GM18507 (cell line): Measurements from ENCODE around the gene AFF4.

ENCODE experiments used
- DNase-seq: peaks from one replicate; pipeline ENCODE4 v3.0.0; 2011; ENCODE audit warnings: low read depth; ENCODE audit not compliant: insufficient read length; ENCODE audit errors: extremely low spot score
- FAIRE-seq: peaks from 2 replicates; lab custom pipeline; 2011; peaks lifted over from hg19 to GRCh38; lab: Jason Lieb, UNC

AFF4 gene

GRCh38 chr5:132901036-132901435 lies 62.4 kb downstream of the AFF4 start:
- FAIRE-seq (no peak), DNase-seq (no peak)

GRCh38 chr5:132898094-132898493 lies 65.3 kb downstream of the AFF4 start:
- no peak for DNase-seq
- FAIRE-seq: no peak

- DNase-seq: no peak
- FAIRE-seq: no peak
Measured at GRCh38 chr5:132896685-132897084, 66.7 kb downstream of the AFF4 start.

GRCh38 chr5:132895719-132896305 lies 67.6 kb downstream of the AFF4 start:
- FAIRE-seq: no peak
- DNase-seq: no peak

GRCh38 chr5:132890817-132891216 lies 72.6 kb downstream of the AFF4 start:
- DNase-seq: no peak
- FAIRE-seq: no peak

- FAIRE-seq: no peak
- no peak for DNase-seq
Measured at GRCh38 chr5:132889501-132889900, 73.9 kb downstream of the AFF4 start.

GRCh38 chr5:132887283-132887682 lies 76.2 kb downstream of the AFF4 start:
- DNase-seq (no peak), FAIRE-seq (no peak)

- FAIRE-seq (no peak), DNase-seq (no peak)
Measured at GRCh38 chr5:132886064-132886823, 77.2 kb downstream of the AFF4 start.

- DNase-seq: no peak
- FAIRE-seq: no peak
Measured at GRCh38 chr5:132884548-132884947, 78.9 kb downstream of the AFF4 start.

- DNase-seq (peak; percentile 9), FAIRE-seq (peak; percentile 60)
Measured at GRCh38 chr5:132883261-132883834, 80.1 kb downstream of the AFF4 start.

GRCh38 chr5:132877938-132878337 lies 85.5 kb downstream of the AFF4 start:
- FAIRE-seq (no peak), DNase-seq (no peak)

GRCh38 chr5:132877466-132877865 lies 86.0 kb downstream of the AFF4 start:
- FAIRE-seq (no peak), DNase-seq (no peak)

GRCh38 chr5:132876020-132876759 lies 87.2 kb downstream of the AFF4 start:
- DNase-seq (no peak), FAIRE-seq (no peak)

- DNase-seq (no peak), FAIRE-seq (no peak)
Measured at GRCh38 chr5:132873930-132874271, 89.5 kb downstream of the AFF4 start.

GRCh38 chr5:132873119-132873929 lies 90.1 kb downstream of the AFF4 start, which contains the start of gene LEAP2:
Gene LEAP2, plus strand, starts transcription at chr5:132873668. Its CDS starts 27 bp downstream, at chr5:132873695.
- DNase-seq: no peak
- no peak for FAIRE-seq

- FAIRE-seq (no peak), DNase-seq (no peak)
Measured at GRCh38 chr5:132872788-132873118, 90.7 kb downstream of the AFF4 start.

- FAIRE-seq (no peak), DNase-seq (no peak)
Measured at GRCh38 chr5:132871459-132872284, 91.8 kb downstream of the AFF4 start.

GRCh38 chr5:132870801-132871200 lies 92.6 kb downstream of the AFF4 start:
- FAIRE-seq: no peak

GRCh38 chr5:132868754-132869153 lies 94.7 kb downstream of the AFF4 start:
- no peak for FAIRE-seq

More at GRCh38 chr5:132870801-132871200, 92.6 kb downstream of the AFF4 start:
- DNase-seq: no peak

More at GRCh38 chr5:132868754-132869153, 94.7 kb downstream of the AFF4 start:
- DNase-seq: no peak
